WTC11 (cell line): ENCODE results near the gene PSMB2. TPM values are rescaled to one million over a fixed set of nuclear protein-coding genes. Genes with fewer than 3 reads are reported as not detected.
A peak's percentile ranks its signal among the peaks of the same experiment; 100 is the strongest.

Experiments used
- ATAC-seq: fragments of 200-7000 bp; cut with Tn5 transposase; 2 replicates; pipeline ENCODE4 v1.10.0; 2021; ENCODE audit warnings: mild to moderate bottlenecking, moderate library complexity
- Bru-seq: library from RNA; stranded (reverse); fragments of 400-500 nt; gene quantifications from one replicate; lab custom pipeline; 2021; lab: Mats Ljungman, UMichigan
- CTCF ChIA-PET: fragments of 300-600 bp; sonication (Branson Sonifier 250); formaldehyde crosslinking; loops from one replicate; lab custom pipeline; 2021; ENCODE audit warnings: antibody characterized with exemption; lab: Charles Lee
- POLR2A ChIA-PET: fragments of 350-600 bp; sonication (Branson Sonifier 250); formaldehyde crosslinking; loops from one replicate; lab custom pipeline; 2021; ENCODE audit warnings: antibody characterized with exemption; lab: Charles Lee
- DNase-seq: peaks from one replicate; pipeline ENCODE4 v3.0.0; 2021; ENCODE audit warnings: low spot score
- H3K27ac Mint-ChIP-seq: 2 replicates; pipeline ENCODE4 v1.8.0; 2021; ENCODE audit warnings: mixed read lengths
- H3K27me3 Mint-ChIP-seq: 2 replicates; pipeline ENCODE4 v1.8.0; 2021; ENCODE audit warnings: low read depth, mild to moderate bottlenecking, moderate library complexity, mixed read lengths
- H3K36me3 Mint-ChIP-seq: 2 replicates; pipeline ENCODE4 v1.8.0; 2021; ENCODE audit warnings: mixed read lengths
- H3K4me1 Mint-ChIP-seq: 2 replicates; pipeline ENCODE4 v1.8.0; 2022; ENCODE audit warnings: mixed read lengths
- H3K4me3 Mint-ChIP-seq: 2 replicates; pipeline ENCODE4 v1.8.0; 2021; ENCODE audit warnings: mild to moderate bottlenecking, moderate library complexity, mixed read lengths
- H3K9me3 Mint-ChIP-seq: 2 replicates; pipeline ENCODE4 v1.8.0; 2021; ENCODE audit warnings: mixed read lengths
- AFF4 ChIP-seq: sonication (generic); formaldehyde crosslinking; IDR thresholded peaks from 2 replicates; pipeline ENCODE4 v1.8.1; 2023; ENCODE audit warnings: mild to moderate bottlenecking, missing genetic modification reagents, borderline replicate concordance
- ATF1 ChIP-seq: sonication (generic); formaldehyde crosslinking; IDR thresholded peaks from 2 replicates; pipeline ENCODE4 v1.8.1; 2023; ENCODE audit warnings: mild to moderate bottlenecking, moderate library complexity, missing genetic modification reagents
- ATF6 ChIP-seq: sonication (generic); formaldehyde crosslinking; IDR thresholded peaks from 2 replicates; pipeline ENCODE4 v1.8.1; 2023; ENCODE audit warnings: mild to moderate bottlenecking, missing genetic modification reagents
- CREB1 ChIP-seq: sonication (generic); formaldehyde crosslinking; IDR thresholded peaks from 2 replicates; pipeline ENCODE4 v1.8.0; 2023; ENCODE audit warnings: mild to moderate bottlenecking, missing genetic modification reagents
- CREM ChIP-seq: sonication (generic); formaldehyde crosslinking; IDR thresholded peaks from 2 replicates; pipeline ENCODE4 v1.8.1; 2022; ENCODE audit warnings: mild to moderate bottlenecking, missing genetic modification reagents, moderate library complexity
- E2F1 ChIP-seq: sonication (generic); formaldehyde crosslinking; IDR thresholded peaks from 2 replicates; pipeline ENCODE4 v1.8.0; 2022; ENCODE audit warnings: mild to moderate bottlenecking, missing genetic modification reagents
- E2F4 ChIP-seq: sonication (generic); formaldehyde crosslinking; IDR thresholded peaks from 2 replicates; pipeline ENCODE4 v1.8.1; 2022; ENCODE audit warnings: low read depth, mild to moderate bottlenecking, moderate library complexity, missing genetic modification reagents, borderline replicate concordance
- FOXJ3 ChIP-seq: sonication (generic); formaldehyde crosslinking; IDR thresholded peaks from 2 replicates; pipeline ENCODE4 v1.9.0; 2021; ENCODE audit warnings: missing genetic modification reagents, mild to moderate bottlenecking, borderline replicate concordance
- GABPB1 ChIP-seq: sonication (generic); formaldehyde crosslinking; IDR thresholded peaks from 2 replicates; pipeline ENCODE4 v1.8.1; 2023; ENCODE audit warnings: mild to moderate bottlenecking, missing genetic modification reagents
- IRF2 ChIP-seq: sonication (generic); formaldehyde crosslinking; IDR thresholded peaks from 2 replicates; pipeline ENCODE4 v1.8.0; 2022; ENCODE audit warnings: low read depth, missing genetic modification reagents, borderline replicate concordance
- MLX ChIP-seq: sonication (generic); formaldehyde crosslinking; IDR thresholded peaks from 2 replicates; pipeline ENCODE4 v1.8.1; 2023; ENCODE audit warnings: mild to moderate bottlenecking, missing genetic modification reagents, moderate library complexity
- MYBL2 ChIP-seq: sonication (generic); formaldehyde crosslinking; IDR thresholded peaks from 2 replicates; pipeline ENCODE4 v1.8.1; 2023; ENCODE audit warnings: mild to moderate bottlenecking, moderate library complexity, missing genetic modification reagents
- NFYB ChIP-seq: sonication (generic); formaldehyde crosslinking; conservative IDR thresholded peaks from 2 replicates; pipeline ENCODE4 v1.8.0; 2022; ENCODE audit warnings: low read depth, missing genetic modification reagents
- NR3C1 ChIP-seq: sonication (generic); formaldehyde crosslinking; conservative IDR thresholded peaks from 2 replicates; pipeline ENCODE4 v1.8.1; 2023; ENCODE audit warnings: low read depth, mild to moderate bottlenecking, missing genetic modification reagents
- PREB ChIP-seq: sonication (generic); formaldehyde crosslinking; IDR thresholded peaks from 2 replicates; pipeline ENCODE4 v1.8.1; 2022; ENCODE audit warnings: mild to moderate bottlenecking, missing genetic modification reagents, moderate library complexity, borderline replicate concordance
- RORB ChIP-seq: fragments of 250-450 bp; sonication (Bioruptor Pico); IDR thresholded peaks from 2 replicates; pipeline ENCODE4 v1.9.0; 2021; ENCODE audit warnings: mild to moderate bottlenecking
- SMAD3 ChIP-seq: sonication (generic); formaldehyde crosslinking; IDR thresholded peaks from 2 replicates; pipeline ENCODE4 v1.8.0; 2022; ENCODE audit warnings: missing genetic modification reagents, mild to moderate bottlenecking, borderline replicate concordance
- SMAD4 ChIP-seq: sonication (generic); formaldehyde crosslinking; IDR thresholded peaks from 2 replicates; pipeline ENCODE4 v1.8.0; 2022; ENCODE audit warnings: mild to moderate bottlenecking, missing genetic modification reagents
- ZBTB43 ChIP-seq: sonication (generic); formaldehyde crosslinking; IDR thresholded peaks from 2 replicates; pipeline ENCODE4 v1.8.1; 2023; ENCODE audit warnings: mild to moderate bottlenecking, missing genetic modification reagents
- ZNF219 ChIP-seq: sonication (generic); formaldehyde crosslinking; IDR thresholded peaks from 2 replicates; pipeline ENCODE4 v1.8.0; 2023; ENCODE audit warnings: missing genetic modification reagents, mild to moderate bottlenecking, borderline replicate concordance
- ZNF671 ChIP-seq: fragments of 250-450 bp; sonication (Bioruptor Pico); IDR thresholded peaks from 2 replicates; pipeline ENCODE4 v1.8.0; 2021; ENCODE audit warnings: mild to moderate bottlenecking
- long read RNA-seq, 3 experiments: library from RNA in 1 of 3; library from capped mRNA in 1 of 3; library from polyadenylated mRNA in 1 of 3; unstranded in 2 of 3; stranded (forward) in 1 of 3; transcript quantifications; one replicate each; pipeline ENCODE4 v2.0.0, GENCODE V29; 2021
- total RNA-seq: library from RNA; stranded (reverse); gene quantifications from 3 replicates; pipeline ENCODE4 v1.2.3, GENCODE V29; 2021

The PSMB2 gene
- total RNA-seq (76.7 to 81.7 TPM (median 80.6 TPM) in 3 replicates), Bru-seq, nascent RNA (percentile 88 among the genes with signal in this experiment)
- long read RNA-seq, experiment 1, transcript PSMB2-201 (6 exons, 2,701 nt) = major isoform, 370 of 393 reads
- long read RNA-seq, experiment 1, partial matches to known transcripts = 13 of 393 reads
- long read RNA-seq, experiment 1, other reads (novel, unspliced or antisense) = 10 of 393 reads
- long read RNA-seq, experiment 2, transcript PSMB2-201 (6 exons, 2,701 nt) = major isoform, 227 of 303 reads
- long read RNA-seq, experiment 2, partial matches to known transcripts = 20 of 303 reads
- long read RNA-seq, experiment 2, other reads (novel, unspliced or antisense) = 56 of 303 reads
- long read RNA-seq, experiment 3, transcript PSMB2-201 (6 exons, 2,701 nt) = major isoform, 563 of 577 reads
- long read RNA-seq, experiment 3, partial matches to known transcripts = 1 of 577 reads
- long read RNA-seq, experiment 3, other reads (novel, unspliced or antisense) = 13 of 577 reads

- peaks cover 25% of the 10 kb centered on the region for H3K4me1 Mint-ChIP-seq
- peaks cover 11% of the 10 kb centered on the region for H3K27me3 Mint-ChIP-seq
- peak within 1 kb of the TSS; percentile 100 for H3K27ac Mint-ChIP-seq
- CTCF ChIA-PET = interaction anchor here (1.3 kb wide), 1 partner anchor 74 kb away, joined by 9 read pairs; no protein-coding TSS in a partner anchor
- peaks cover 4% of the 10 kb centered on the region for H3K36me3 Mint-ChIP-seq
- H3K9me3 Mint-ChIP-seq = no peaks in the 10 kb centered on the region
- POLR2A ChIA-PET = interaction anchor here (0.7 kb wide), 1 partner anchor 55 kb away, joined by 9 read pairs; no protein-coding TSS in a partner anchor
- H3K4me3 Mint-ChIP-seq = peak within 1 kb of the TSS; percentile 100
- ATAC-seq = peak; percentile 91
- peak; percentile 98 for DNase-seq
- TF ChIP-seq AFF4 (CRISPR knock-in tag) = no peak
- TF ChIP-seq ATF6 = no peak
- TF ChIP-seq SMAD3 (CRISPR knock-in tag) = no peak
- no peak for TF ChIP-seq IRF2
- no peak; the same call in 1 of the 2 replicates for TF ChIP-seq ATF1 (CRISPR knock-in tag)
- TF ChIP-seq ZBTB43 (CRISPR knock-in tag) = peak; percentile 84; the same call in 1 of the 2 replicates
- no peak for TF ChIP-seq MLX (CRISPR knock-in tag)
- peak; percentile 78 for TF ChIP-seq CREB1
- TF ChIP-seq NFYB (CRISPR knock-in tag) = no peak
- TF ChIP-seq PREB (CRISPR knock-in tag) = no peak
- no peak for TF ChIP-seq SMAD4 (CRISPR knock-in tag)
- TF ChIP-seq E2F4 (CRISPR knock-in tag) = no peak
- TF ChIP-seq ZNF671 (CRISPR knock-in tag) = no peak
- peak; percentile 94 for TF ChIP-seq MYBL2 (CRISPR knock-in tag)
- TF ChIP-seq CREM = peak; percentile 98
- no peak for TF ChIP-seq E2F1 (CRISPR knock-in tag)
- TF ChIP-seq NR3C1 = no peak
- no peak for TF ChIP-seq RORB (CRISPR knock-in tag)
- TF ChIP-seq ZNF219 = 0 out of 2 replicates have a peak, but pooled peaks have one; percentile 66
- no peak for TF ChIP-seq FOXJ3 (CRISPR knock-in tag)
- TF ChIP-seq GABPB1 (CRISPR knock-in tag) = no peak
Measured at GRCh38 chr1:35641233-35641866, at the start of gene PSMB2. Gene PSMB2 (minus strand): TSS chr1:35641526. CDS start chr1:35641432, 94 bp downstream.
